Neural progenitor cell (in vitro differentiated cells): Measurements from ENCODE around the gene SLC6A13. TPM values are rescaled to one million over a fixed set of nuclear protein-coding genes. Genes with fewer than 3 reads are reported as not detected.

ENCODE experiments used
- DNase-seq: peaks from one replicate; pipeline ENCODE4 v3.0.0-alpha.2; 2016; ENCODE audit warnings: low spot score
- H2AFZ ChIP-seq: fragments of 200-600 bp; sonication (generic); replicated peaks from 2 replicates; pipeline ENCODE4 v1.6.1; 2016; ENCODE audit warnings: antibody characterized with exemption
- H3F3A ChIP-seq: fragments of 200-600 bp; sonication (generic); 2 replicates; pipeline ENCODE4 v1.6.1; 2016; ENCODE audit warnings: antibody characterized with exemption, low read depth
- H3K27ac ChIP-seq: fragments of 200-600 bp; sonication (generic); 2 replicates; pipeline ENCODE4 v1.5.1; 2016; ENCODE audit warnings: mild to moderate bottlenecking
- H3K27me3 ChIP-seq: fragments of 200-600 bp; sonication (generic); 2 replicates; pipeline ENCODE4 v1.6.1; 2016; ENCODE audit warnings: mild to moderate bottlenecking, moderate library complexity
- H3K36me3 ChIP-seq: fragments of 200-600 bp; sonication (generic); 2 replicates; pipeline ENCODE4 v1.5.1; 2016
- H3K4me1 ChIP-seq: fragments of 200-600 bp; sonication (generic); 2 replicates; pipeline ENCODE4 v1.6.1; 2016; ENCODE audit warnings: mixed run types
- H3K4me2 ChIP-seq: fragments of 200-600 bp; sonication (generic); 2 replicates; pipeline ENCODE4 v1.6.1; 2016
- H3K4me3 ChIP-seq: fragments of 200-600 bp; sonication (generic); 2 replicates; pipeline ENCODE4 v1.5.1; 2016
- H3K79me2 ChIP-seq: fragments of 200-600 bp; sonication (generic); 2 replicates; pipeline ENCODE4 v1.6.1; 2016; ENCODE audit warnings: low read depth
- H3K9ac ChIP-seq: fragments of 200-600 bp; sonication (generic); 2 replicates; pipeline ENCODE4 v1.6.1; 2016
- H3K9me3 ChIP-seq: fragments of 200-600 bp; sonication (generic); 2 replicates; pipeline ENCODE4 v1.5.1; 2016; ENCODE audit warnings: low read depth
- H4K20me1 ChIP-seq: fragments of 200-600 bp; sonication (generic); 2 replicates; pipeline ENCODE4 v1.6.1; 2016; ENCODE audit warnings: low read depth
- H3K27ac Mint-ChIP-seq: 3 replicates; pipeline ENCODE4 v1.8.0; 2021; ENCODE audit warnings: mixed read lengths
- H3K27me3 Mint-ChIP-seq: 2 replicates; pipeline ENCODE4 v1.8.0; 2022; ENCODE audit warnings: low read depth, mild to moderate bottlenecking, inconsistent platforms, moderate library complexity, mixed read lengths; ENCODE audit not compliant: insufficient read depth
- H3K36me3 Mint-ChIP-seq: 3 replicates; pipeline ENCODE4 v1.8.0; 2021; ENCODE audit warnings: mixed read lengths
- H3K4me1 Mint-ChIP-seq: 3 replicates; pipeline ENCODE4 v1.8.0; 2021; ENCODE audit warnings: mixed read lengths
- H3K4me3 Mint-ChIP-seq: 3 replicates; pipeline ENCODE4 v1.8.0; 2021; ENCODE audit warnings: mild to moderate bottlenecking, moderate library complexity, mixed read lengths
- H3K9me3 Mint-ChIP-seq: 3 replicates; pipeline ENCODE4 v1.8.0; 2020; ENCODE audit warnings: mixed read lengths
- EZH2 ChIP-seq: fragments of 200-600 bp; sonication (generic); IDR thresholded peaks from 2 replicates; pipeline ENCODE4 v1.6.1; 2017; ENCODE audit warnings: antibody characterized with exemption, mild to moderate bottlenecking, moderate library complexity
- EZH2phosphoT487 ChIP-seq: fragments of 200-600 bp; sonication (generic); IDR thresholded peaks from 2 replicates; pipeline ENCODE4 v1.6.1; 2017; ENCODE audit warnings: antibody characterized with exemption
- total RNA-seq: library from RNA; depleted of rRNA; stranded (reverse); fragments of >200 nt; gene quantifications from 2 replicates; pipeline ENCODE4 v1.2.3, GENCODE V29; 2015; ENCODE audit warnings: low replicate concordance
- TF ChIP-seq, protein P1 (sequence below): fragments of 200-600 bp; sonication (generic); IDR thresholded peaks from 2 replicates; pipeline ENCODE4 v1.5.1; 2017; ENCODE audit warnings: antibody characterized with exemption, mild to moderate bottlenecking

The SLC6A13 gene
- total RNA-seq, 1 donor from 2014 or later, result not detected

DNA sequence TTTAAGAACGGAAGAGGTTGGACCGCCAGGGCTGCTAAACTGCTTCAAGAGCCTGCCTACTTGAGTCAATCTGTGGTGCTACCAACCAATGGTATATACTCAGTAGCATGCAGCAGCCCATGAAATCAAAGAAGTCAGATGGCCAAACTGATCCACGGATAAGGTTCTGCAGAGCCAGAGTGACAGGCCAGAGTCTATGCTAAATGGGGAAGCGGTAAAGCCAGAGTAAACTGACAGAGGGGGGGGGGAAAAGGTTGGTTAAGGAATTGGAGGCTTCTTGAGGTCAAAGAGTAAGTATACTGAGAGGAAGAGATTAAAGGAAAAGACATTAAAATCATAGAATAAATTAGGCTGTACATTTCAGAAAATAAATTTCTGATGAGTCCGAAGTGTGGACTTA is 15.4 kb upstream of the SLC6A13 start:
- no peak overlapping the region for H3K4me3 ChIP-seq
- Mint-ChIP-seq H3K27me3 (no peaks in the 10 kb centered on the region), H3K27ac (no peak overlapping the region), H3K4me3 (no peak overlapping the region), H3K36me3 (peaks cover 7% of the 10 kb centered on the region), H3K4me1 (no peaks in the 10 kb centered on the region), H3K9me3 (no peaks in the 10 kb centered on the region)
- H3K27me3 ChIP-seq, result no peaks in the 10 kb centered on the region
- peaks cover 7% of the 10 kb centered on the region for H3K36me3 ChIP-seq
- TF ChIP-seq, protein P1, sequence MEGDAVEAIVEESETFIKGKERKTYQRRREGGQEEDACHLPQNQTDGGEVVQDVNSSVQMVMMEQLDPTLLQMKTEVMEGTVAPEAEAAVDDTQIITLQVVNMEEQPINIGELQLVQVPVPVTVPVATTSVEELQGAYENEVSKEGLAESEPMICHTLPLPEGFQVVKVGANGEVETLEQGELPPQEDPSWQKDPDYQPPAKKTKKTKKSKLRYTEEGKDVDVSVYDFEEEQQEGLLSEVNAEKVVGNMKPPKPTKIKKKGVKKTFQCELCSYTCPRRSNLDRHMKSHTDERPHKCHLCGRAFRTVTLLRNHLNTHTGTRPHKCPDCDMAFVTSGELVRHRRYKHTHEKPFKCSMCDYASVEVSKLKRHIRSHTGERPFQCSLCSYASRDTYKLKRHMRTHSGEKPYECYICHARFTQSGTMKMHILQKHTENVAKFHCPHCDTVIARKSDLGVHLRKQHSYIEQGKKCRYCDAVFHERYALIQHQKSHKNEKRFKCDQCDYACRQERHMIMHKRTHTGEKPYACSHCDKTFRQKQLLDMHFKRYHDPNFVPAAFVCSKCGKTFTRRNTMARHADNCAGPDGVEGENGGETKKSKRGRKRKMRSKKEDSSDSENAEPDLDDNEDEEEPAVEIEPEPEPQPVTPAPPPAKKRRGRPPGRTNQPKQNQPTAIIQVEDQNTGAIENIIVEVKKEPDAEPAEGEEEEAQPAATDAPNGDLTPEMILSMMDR, result no peak
- TF ChIP-seq EZH2phosphoT487, result no peak
- no peak for TF ChIP-seq EZH2
- no peaks in the 10 kb centered on the region for H3F3A ChIP-seq
- no peaks in the 10 kb centered on the region for H3K79me2 ChIP-seq
- H3K4me1 ChIP-seq, result no peaks in the 10 kb centered on the region
- no peak overlapping the region for H2AFZ ChIP-seq
- no peak overlapping the region for H3K4me2 ChIP-seq
- H4K20me1 ChIP-seq, result no peaks in the 10 kb centered on the region
- no peak overlapping the region for H3K9ac ChIP-seq
- no peak for DNase-seq
- no peaks in the 10 kb centered on the region for H3K9me3 ChIP-seq
- no peak overlapping the region for H3K27ac ChIP-seq

DNA sequence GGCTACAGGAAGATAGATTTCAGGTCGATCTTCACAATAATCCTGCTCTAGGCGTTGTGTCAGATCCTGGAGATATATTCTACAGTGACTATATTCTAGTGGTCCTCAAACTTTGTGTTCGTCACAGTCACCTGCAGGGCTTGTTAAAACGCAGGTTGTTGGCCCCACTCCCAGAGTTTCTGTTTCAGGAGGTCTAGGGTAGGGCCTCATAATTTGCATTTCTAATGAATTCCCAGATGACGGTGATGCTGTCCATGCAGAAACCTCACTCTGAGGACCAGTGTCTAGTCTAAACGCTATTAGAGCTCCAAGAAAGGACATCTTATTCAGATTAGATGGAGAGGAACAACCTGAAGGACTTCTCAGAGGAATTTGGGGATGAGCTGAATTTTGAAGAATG is 13.2 kb upstream of the SLC6A13 start:
- no peaks in the 10 kb centered on the region for H3K4me1 Mint-ChIP-seq

DNA sequence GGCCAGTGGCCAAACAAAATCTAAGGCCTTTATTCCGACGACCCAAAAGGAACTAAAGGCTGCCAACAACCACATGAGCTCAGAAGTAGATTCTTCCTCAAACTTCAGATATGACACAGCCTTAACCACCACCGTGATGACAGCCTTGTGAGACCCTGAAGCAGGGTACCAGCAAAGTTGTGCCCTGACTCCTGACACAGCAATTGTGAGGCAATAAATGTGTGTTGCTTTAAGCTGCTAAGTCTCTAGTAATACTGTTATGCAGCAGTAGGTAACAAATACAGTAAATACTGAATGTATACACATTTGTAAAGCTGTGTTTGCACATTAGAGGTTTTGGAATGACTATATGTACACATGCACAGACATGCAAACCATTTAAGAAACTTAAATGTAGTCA is 10.7 kb upstream of the SLC6A13 start:
- H3K27me3 Mint-ChIP-seq, result no peaks in the 10 kb centered on the region
- peaks cover under 1% of the 10 kb centered on the region for H3K4me1 Mint-ChIP-seq
- H3K36me3 Mint-ChIP-seq, result peaks cover 7% of the 10 kb centered on the region
- no peak overlapping the region for H3K27ac ChIP-seq
- H4K20me1 ChIP-seq, result no peaks in the 10 kb centered on the region
- no peak overlapping the region for H3K4me3 Mint-ChIP-seq
- no peaks in the 10 kb centered on the region for H3K36me3 ChIP-seq
- H3K27me3 ChIP-seq, result no peaks in the 10 kb centered on the region
- H3K27ac Mint-ChIP-seq, result no peak overlapping the region
- H3K4me1 ChIP-seq, result no peaks in the 10 kb centered on the region
- no peaks in the 10 kb centered on the region for H3K79me2 ChIP-seq
- H3K9me3 Mint-ChIP-seq, result no peaks in the 10 kb centered on the region
- no peak for DNase-seq
- no peak overlapping the region for H2AFZ ChIP-seq
- no peak overlapping the region for H3K9ac ChIP-seq
- H3F3A ChIP-seq, result no peaks in the 10 kb centered on the region
- no peaks in the 10 kb centered on the region for H3K9me3 ChIP-seq
- no peak overlapping the region for H3K4me3 ChIP-seq
- no peak overlapping the region for H3K4me2 ChIP-seq
- TF ChIP-seq EZH2phosphoT487, result no peak

More for the DNA sequence above, 13.2 kb upstream of the SLC6A13 start:
- H3F3A ChIP-seq, result no peaks in the 10 kb centered on the region
- no peaks in the 10 kb centered on the region for H3K79me2 ChIP-seq
- DNase-seq, result no peak
- H3K36me3 ChIP-seq, result no peaks in the 10 kb centered on the region
- no peak overlapping the region for H3K4me3 ChIP-seq
- H3K36me3 Mint-ChIP-seq, result peaks cover 7% of the 10 kb centered on the region
- no peak overlapping the region for H3K27ac Mint-ChIP-seq
- H4K20me1 ChIP-seq, result no peaks in the 10 kb centered on the region
- no peak overlapping the region for H3K4me3 Mint-ChIP-seq
- no peak for TF ChIP-seq EZH2phosphoT487
- TF ChIP-seq EZH2, result no peak
- TF ChIP-seq, protein P1, result no peak
- no peaks in the 10 kb centered on the region for H3K4me1 ChIP-seq
- no peak overlapping the region for H3K4me2 ChIP-seq
- H2AFZ ChIP-seq, result no peak overlapping the region
- no peaks in the 10 kb centered on the region for H3K27me3 Mint-ChIP-seq
- no peaks in the 10 kb centered on the region for H3K27me3 ChIP-seq
- no peaks in the 10 kb centered on the region for H3K9me3 ChIP-seq
- no peaks in the 10 kb centered on the region for H3K9me3 Mint-ChIP-seq
- H3K9ac ChIP-seq, result no peak overlapping the region
- H3K27ac ChIP-seq, result no peak overlapping the region

DNA sequence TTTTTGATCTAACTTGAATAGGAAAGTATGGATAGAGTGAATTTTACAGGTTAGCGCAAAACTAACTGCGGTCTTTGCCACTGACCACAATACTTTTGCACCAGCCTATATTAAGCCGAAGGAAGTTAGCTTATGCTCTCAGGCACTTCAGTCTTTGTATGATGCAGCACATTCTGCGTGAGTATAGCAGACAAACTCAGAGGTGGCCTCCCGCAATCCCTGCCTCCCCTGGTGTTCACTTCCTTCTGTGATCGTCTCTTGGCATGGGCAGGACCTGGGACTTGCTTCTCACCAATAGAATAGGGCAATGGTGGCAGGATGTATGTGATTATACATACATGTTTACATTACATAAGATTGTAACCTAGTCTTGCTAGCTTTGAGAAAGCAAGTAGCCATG is 10.3 kb upstream of the SLC6A13 start:
- no peak for DNase-seq
- Histone ChIP-seq H3K9me3 (no peaks in the 10 kb centered on the region), H2AFZ (no peak overlapping the region), H3K36me3 (no peaks in the 10 kb centered on the region), H3K4me1 (peaks cover 4% of the 10 kb centered on the region), H3K9ac (no peak overlapping the region), H4K20me1 (no peaks in the 10 kb centered on the region), H3K27ac (no peak overlapping the region), H3K4me2 (no peak overlapping the region), H3K27me3 (no peaks in the 10 kb centered on the region), H3K4me3 (no peak overlapping the region), H3F3A (no peaks in the 10 kb centered on the region), H3K79me2 (no peaks in the 10 kb centered on the region)
- Mint-ChIP-seq H3K4me1 (peaks cover 5% of the 10 kb centered on the region), H3K27ac (no peak overlapping the region), H3K36me3 (peaks cover 3% of the 10 kb centered on the region), H3K4me3 (no peak overlapping the region), H3K27me3 (no peaks in the 10 kb centered on the region), H3K9me3 (no peaks in the 10 kb centered on the region)
- TF ChIP-seq, protein P1, result no peak
